ENCODE measurements around the gene ALPP.
"Not testable (repeated sequence)": the region's sequence is repeated elsewhere in the genome, so short reads cannot be mapped to it uniquely, and the experiment has no call there.

Gene ALPP

GRCh38 chr2:232341061-232341738, 37.4 kb upstream of the ALPP start:
- DNase-seq (ENCODE audit: low spot score), result no peak

- no peak for DNase-seq (ENCODE audit: low spot score)
These were observed 36.8 kb upstream of the ALPP start for GRCh38 chr2:232341739-232342126.

- no peak for DNase-seq (ENCODE audit: low spot score)
These were observed 35.7 kb upstream of the ALPP start for GRCh38 chr2:232342635-232343565.

GRCh38 chr2:232343821-232344220, 34.7 kb upstream of the ALPP start:
- no peak for DNase-seq (ENCODE audit: low spot score)

- DNase-seq (ENCODE audit: low spot score), result no peak
These were observed 33.3 kb upstream of the ALPP start for GRCh38 chr2:232345251-232345650.

GRCh38 chr2:232347369-232347768, 31.2 kb upstream of the ALPP start:
- DNase-seq (ENCODE audit: low spot score), result no peak

- no peak for DNase-seq (ENCODE audit: low spot score)
These were observed 29.6 kb upstream of the ALPP start for GRCh38 chr2:232348936-232349335.

GRCh38 chr2:232349546-232349945, 29.0 kb upstream of the ALPP start:
- DNase-seq (ENCODE audit: low spot score), result no peak

GRCh38 chr2:232349946-232350635, 28.5 kb upstream of the ALPP start:
- no peak for DNase-seq (ENCODE audit: low spot score)

GRCh38 chr2:232350804-232351685, 27.5 kb upstream of the ALPP start:
- DNase-seq (ENCODE audit: low spot score), result no peak

- DNase-seq (ENCODE audit: low spot score), result no peak
These were observed 26.7 kb upstream of the ALPP start for GRCh38 chr2:232351686-232352510.

- no peak for DNase-seq (ENCODE audit: low spot score)
These were observed 25.9 kb upstream of the ALPP start for GRCh38 chr2:232352511-232353091.

- DNase-seq (ENCODE audit: low spot score), result no peak
These were observed 25.5 kb upstream of the ALPP start for GRCh38 chr2:232353096-232353495.

GRCh38 chr2:232353660-232354059, 24.9 kb upstream of the ALPP start:
- no peak for DNase-seq (ENCODE audit: low spot score)

GRCh38 chr2:232354069-232354468, 24.5 kb upstream of the ALPP start:
- no peak for DNase-seq (ENCODE audit: low spot score)

GRCh38 chr2:232361646-232362045, 16.9 kb upstream of the ALPP start:
- DNase-seq (ENCODE audit: low spot score), result no peak

GRCh38 chr2:232362174-232362900, 16.2 kb upstream of the ALPP start:
- no peak for DNase-seq (ENCODE audit: low spot score)

GRCh38 chr2:232363064-232363783, 15.3 kb upstream of the ALPP start:
- DNase-seq (ENCODE audit: low spot score), result not testable (repeated sequence)

Measured in putamen (tissue), 1 donor.